ENCODE measurements around the gene UST.

The UST gene

GRCh38 chr6:149041953-149042352 is 295.1 kb downstream of the UST start:
- no peak for DNase-seq (ENCODE audit: low spot score)

GRCh38 chr6:149043476-149044130 is 296.8 kb downstream of the UST start:
- DNase-seq (ENCODE audit: low spot score), result no peak

DNA sequence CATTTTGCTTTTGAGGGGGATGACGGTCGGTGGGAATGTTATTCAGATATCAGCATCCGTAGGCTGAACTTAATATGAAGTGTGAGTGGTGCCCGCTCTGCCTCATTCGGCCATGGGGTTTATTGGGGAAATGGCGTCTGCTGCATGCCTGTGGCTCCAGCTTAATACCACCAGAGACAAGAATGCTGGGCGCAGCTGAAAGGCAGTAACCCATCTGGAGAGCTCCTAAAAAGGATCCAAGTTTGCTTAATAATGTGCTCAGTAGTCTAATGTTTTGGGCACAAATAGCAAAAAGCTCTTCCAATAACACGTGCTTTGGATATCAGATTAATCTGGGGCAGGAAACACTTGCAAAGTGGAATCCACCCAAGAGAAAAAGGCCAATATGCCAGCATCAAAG is 297.7 kb downstream of the UST start:
- DNase-seq (ENCODE audit: low spot score), result no peak

DNA sequence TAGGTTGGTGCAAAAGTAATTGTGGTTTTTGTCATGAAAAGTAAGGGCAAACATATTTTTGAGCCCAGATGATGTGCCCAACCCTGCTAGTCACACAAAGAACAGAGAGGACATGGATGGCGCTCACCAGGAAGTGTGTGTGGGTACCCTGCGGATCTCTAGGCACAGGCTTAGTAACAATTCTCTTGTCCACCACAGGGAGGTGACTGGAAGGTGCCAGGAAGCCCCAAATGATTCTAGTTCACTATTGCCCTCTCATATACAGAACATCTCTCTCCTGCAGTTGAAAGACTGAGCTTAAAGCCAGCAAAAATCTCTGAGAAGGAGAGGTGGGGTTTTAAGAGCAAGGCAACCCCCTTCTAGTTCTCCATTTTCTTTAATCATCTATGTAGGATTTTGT is 298.6 kb downstream of the UST start:
- no peak for DNase-seq (ENCODE audit: low spot score)

GRCh38 chr6:149046164-149046821 is 299.5 kb downstream of the UST start:
- no peak for DNase-seq (ENCODE audit: low spot score)

DNA sequence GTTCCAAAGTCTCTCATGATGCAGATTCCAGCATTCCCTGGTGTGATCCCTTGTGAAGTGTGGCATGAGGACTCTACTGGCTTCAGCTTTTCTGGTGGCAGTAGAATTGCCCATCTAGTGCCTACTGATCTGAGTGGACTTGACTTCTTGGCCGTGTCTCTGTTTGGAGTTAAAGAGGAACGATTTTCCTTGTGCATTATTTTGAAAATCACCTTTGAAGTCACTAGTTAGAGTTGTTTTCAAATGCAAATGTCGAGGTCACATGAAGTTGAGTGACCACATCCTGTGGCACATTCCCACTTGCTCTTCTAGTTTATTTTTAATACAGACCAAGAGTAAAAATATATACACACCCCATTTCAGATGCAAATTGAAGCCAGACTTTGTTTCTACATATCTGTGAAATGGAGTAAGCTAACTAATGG is 300.0 kb downstream of the UST start:
- no peak for DNase-seq (ENCODE audit: low spot score)

GRCh38 chr6:149049230-149049629 is 302.4 kb downstream of the UST start:
- DNase-seq (ENCODE audit: low spot score), result peak; percentile 70

DNA sequence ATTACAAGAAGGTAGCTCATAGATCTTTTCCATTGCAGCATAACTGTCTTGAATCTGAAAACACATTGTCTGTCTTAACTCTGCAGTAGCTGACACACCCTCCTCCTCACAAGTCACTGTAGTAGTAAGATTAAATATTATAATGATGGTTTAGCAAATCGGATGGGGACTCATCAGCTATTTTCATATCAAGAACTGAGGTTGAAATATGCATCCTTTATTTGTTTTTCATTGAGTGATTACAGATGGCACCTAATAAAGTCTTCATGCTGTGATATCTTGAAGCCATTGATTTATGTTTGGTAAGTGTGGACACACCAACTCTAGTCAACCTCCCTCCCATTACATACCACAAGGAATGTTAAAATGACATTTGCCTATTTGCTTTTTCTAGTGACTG is 303.3 kb downstream of the UST start:
- DNase-seq (ENCODE audit: low spot score), result no peak

- DNase-seq (ENCODE audit: low spot score), result no peak
Observed at GRCh38 chr6:149052350-149053106, 305.7 kb downstream of the UST start.

- DNase-seq (ENCODE audit: low spot score), result no peak
Observed at GRCh38 chr6:149053848-149054558, 307.2 kb downstream of the UST start.

DNA sequence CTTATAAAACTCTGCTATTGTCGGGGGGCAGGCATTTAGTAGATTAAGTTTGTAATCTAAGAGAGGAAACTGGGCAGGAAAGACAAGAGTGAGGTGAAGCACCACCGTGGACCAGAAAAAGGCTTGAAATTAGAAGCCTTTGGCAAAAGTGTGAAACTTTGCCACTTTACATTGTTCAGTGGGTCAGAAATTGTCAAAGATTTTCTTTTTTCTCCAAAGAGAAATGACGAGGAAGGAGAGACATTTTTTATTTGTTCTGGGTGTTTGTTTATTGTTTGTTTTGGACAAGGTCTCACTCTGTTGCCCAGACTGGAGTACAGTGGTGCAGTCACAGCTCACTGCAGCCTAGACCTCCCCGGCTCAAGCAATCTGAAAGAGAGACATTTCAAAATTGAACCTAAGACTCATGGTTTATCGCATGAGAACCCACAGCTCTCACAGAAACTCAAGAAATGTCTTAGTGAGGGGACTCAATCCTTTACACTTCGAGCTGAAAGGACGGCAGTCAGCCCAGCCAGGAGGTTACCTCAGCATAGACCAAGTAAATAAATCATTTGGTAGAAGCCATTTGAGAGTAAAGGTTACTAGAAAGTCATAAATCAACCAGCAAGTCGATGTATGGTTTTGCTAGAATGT is 307.8 kb downstream of the UST start:
- DNase-seq (ENCODE audit: low spot score), result no peak

DNA sequence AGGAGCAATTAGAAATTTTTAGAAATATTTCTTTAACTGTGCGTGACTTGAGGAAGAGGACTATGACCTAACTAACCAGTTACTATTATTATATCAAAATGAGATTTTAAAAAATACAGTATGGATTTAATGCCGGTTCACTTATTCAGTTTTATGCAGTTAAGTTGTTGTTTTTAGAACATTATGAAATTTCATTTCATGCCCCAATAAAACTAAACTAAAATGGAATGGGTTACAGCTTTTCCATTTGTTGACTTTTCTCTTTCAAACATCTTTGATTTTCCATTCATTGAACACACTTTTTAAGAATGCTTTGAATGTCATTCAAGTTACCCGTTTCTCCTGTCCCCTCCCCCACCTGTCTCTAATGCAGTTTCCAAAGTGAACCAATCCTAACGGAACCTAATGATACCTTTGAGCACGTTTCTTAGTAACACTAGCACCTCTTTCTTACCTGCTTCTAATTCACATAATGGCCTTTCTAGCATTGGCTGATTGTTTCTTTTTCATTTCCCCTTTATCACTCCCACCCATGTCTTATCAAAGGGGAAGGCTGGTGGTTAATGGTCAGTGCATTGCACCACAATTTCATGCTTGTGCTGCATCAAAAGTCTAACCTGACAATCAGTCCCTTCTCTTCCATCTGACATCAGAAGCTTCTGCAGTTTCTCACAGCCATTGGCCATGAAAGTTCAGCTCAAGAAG is 308.5 kb downstream of the UST start:
- DNase-seq (ENCODE audit: low spot score), result no peak

DNA sequence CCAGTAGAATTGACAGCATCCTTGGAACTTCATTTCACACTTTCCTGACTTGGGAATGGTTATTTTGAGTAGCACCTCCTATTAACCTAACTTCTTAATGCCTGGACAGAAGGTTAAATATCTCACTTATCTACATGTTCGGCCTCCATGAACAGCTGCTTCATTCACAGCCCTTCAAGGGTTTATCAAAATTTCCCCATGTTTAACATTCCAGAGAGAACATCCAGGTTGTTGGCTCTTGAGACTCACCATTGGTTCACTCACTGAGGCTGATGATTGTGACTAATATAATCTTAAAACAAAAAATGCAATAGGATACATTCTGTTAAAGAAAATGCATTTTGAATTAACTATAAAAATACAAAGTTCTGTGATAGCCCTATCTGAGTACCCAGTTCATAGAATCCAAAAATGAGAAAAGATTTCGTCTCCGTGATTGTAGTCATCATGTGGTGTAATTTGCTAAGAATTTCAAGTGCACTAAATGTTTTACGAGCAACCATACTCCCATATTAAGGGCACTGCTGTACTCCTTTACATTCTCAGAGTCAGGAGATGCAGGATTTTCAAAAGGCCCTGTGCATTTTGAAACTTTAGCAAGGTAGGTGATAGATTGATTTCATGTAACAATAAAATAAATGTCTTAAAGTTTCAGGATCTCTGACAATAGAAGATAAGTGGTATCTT is 310.1 kb downstream of the UST start:
- DNase-seq (ENCODE audit: low spot score), result no peak

GRCh38 chr6:149057464-149057840 is 310.6 kb downstream of the UST start:
- no peak for DNase-seq (ENCODE audit: low spot score)

- no peak for DNase-seq (ENCODE audit: low spot score)
Observed at GRCh38 chr6:149059557-149059956, 312.7 kb downstream of the UST start.

- peak; percentile 84 for DNase-seq (ENCODE audit: low spot score)
Observed at GRCh38 chr6:149060300-149060984, 313.6 kb downstream of the UST start.

DNA sequence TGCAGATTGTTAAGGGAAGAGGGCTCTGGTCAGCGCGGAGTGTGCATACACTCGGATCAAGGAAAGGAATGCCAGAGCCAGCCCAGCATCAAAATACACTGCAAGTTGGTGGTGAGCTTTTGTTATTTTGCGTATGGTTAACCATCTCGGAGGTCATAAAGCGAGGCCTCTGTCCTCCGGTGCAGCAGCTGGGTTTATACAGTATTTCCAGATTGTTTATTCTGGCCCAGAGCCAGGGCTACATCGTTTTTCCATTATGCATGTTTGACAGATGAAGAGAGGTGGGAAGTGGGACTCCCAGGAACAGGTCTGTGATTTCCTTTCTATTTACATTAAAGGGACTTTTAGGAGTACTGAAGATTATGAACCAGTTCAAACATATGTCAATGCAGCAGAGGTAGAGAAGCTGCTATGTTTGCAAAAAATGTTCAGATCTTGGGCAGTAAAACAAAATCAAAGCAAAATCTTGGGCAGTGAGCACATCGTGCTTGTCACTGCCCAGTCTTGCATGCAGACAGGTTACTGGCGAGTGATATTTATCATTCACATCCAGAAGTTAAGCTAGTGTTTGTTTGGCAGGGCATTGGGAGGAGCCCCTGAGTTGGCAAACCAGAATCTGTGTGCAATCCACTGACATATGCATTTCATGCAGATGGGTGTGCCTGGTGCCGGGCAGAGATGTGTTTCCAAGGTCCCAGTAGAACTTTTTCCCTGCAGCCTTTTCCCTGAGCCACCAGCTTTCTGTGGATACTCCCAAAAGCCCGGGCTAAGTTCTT is 314.3 kb downstream of the UST start:
- DNase-seq (ENCODE audit: low spot score), result no peak

- no peak for DNase-seq (ENCODE audit: low spot score)
Observed at GRCh38 chr6:149061930-149062329, 315.1 kb downstream of the UST start.

GRCh38 chr6:149062653-149063348 is 316.0 kb downstream of the UST start:
- DNase-seq (ENCODE audit: low spot score), result no peak

Data from kidney capillary endothelial cell (primary cell).